Astrocyte (in vitro differentiated cells and primary cell): ENCODE results near the gene OVCH2.

Source experiments
- CTCF ChIP-seq: IDR thresholded peaks from 2 replicates; pipeline ENCODE4 v1.5.1; 2011; ENCODE audit warnings: low read depth, mild to moderate bottlenecking, inconsistent platforms, low read length, moderate library complexity; ENCODE audit not compliant: insufficient read depth
- EZH2 ChIP-seq: IDR thresholded peaks from 2 replicates; pipeline ENCODE4 v1.6.1; 2012; ENCODE audit warnings: mild to moderate bottlenecking, low read length, inconsistent platforms; ENCODE audit not compliant: insufficient read depth

GRCh38 chr11:7692426-7692825 lies 13.9 kb downstream of the OVCH2 start:
- TF ChIP-seq EZH2, result no peak
- TF ChIP-seq CTCF, result no peak
